Measurements from ENCODE around the gene FALEC.

Gene FALEC

GRCh38 chr1:150512846-150513245 is 2.7 kb upstream of the FALEC start:
- no peak for DNase-seq

DNA sequence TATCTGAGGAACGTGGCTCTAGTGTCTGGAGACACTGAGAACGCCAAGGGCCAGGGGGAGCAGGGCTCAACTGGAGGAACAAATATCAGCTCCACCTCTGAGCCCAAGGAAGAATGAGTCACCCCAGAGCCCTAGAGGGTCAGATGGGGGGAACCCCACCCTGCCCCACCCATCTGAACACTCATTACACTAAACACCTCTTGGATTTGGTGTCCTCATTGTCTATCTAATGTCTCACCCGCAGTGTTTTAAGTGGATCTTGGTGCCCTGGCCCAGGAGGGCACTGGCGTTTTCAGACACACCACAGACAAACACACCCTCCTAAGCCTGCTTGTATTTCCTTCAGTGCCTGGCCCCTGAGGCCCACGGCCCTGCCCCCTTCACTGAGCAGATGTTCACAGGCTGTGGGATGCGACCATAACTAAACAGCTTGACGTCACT is 2.2 kb upstream of the FALEC start:
- DNase-seq: no peak

DNA sequence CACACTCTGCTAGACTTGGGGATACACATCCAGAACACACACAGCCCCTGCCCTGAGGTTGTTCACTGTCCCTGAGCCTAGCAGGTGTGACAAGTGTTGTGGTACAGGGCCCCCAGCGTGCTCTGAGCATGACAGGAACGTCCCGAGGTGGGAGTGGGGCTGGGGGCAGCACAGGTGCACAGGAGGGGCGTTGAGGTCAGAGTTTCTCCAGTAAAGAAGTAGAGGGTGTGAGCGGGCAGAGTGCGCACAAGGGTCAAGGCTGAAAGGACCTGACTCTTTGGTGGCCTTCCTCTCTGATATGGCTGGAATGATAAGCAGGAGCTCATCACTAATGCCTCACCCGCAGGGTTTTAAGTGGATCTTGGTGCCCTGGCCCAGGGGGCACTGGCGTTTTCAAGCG is 1.3 kb upstream of the FALEC start:
- DNase-seq: no peak

- no peak for DNase-seq
Measured at GRCh38 chr1:150514913-150515327, 632 bp upstream of the FALEC start.

- no peak for DNase-seq
Measured at GRCh38 chr1:150516050-150516591, 569 bp downstream of the FALEC start.

DNA sequence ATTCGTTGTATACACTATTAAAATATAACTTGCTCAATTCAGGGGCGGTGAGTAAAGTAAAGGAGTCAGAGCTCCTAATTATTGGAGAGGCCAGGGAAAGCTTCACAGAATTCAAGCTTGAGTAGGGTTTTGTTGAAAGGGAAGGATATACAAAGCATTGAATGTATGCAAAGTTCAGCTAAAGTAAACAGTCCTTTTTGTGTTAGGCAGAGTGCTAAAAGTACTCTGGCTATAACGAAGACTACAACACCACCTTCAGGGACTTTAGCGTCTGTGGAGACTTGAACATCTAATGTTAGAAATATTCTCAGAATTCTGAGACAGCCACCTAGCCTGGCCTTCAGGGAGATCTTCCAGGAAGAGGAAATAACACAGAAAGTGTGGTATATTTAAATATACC is 1.1 kb downstream of the FALEC start:
- DNase-seq: no peak

- DNase-seq: no peak
Measured at GRCh38 chr1:150521196-150521968, 5.8 kb downstream of the FALEC start.

DNA sequence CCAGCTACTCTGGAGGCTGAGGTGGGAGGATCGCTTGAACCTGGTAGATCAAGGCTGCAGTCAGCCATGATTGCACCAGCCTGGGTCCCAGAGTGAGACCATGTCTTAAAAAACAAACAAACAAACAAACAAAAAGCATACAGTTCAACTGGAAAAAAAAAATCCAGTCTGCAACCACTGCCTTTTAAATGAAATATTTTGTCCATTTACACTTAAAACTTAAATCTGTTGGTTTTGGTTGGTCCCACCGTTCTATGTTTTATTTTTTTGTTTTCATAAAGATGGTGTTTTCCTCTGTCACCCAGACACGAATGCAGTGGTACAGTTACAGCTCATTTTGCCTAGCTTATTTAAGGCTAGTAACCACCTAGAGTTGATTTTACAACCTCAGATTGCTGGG is 9.8 kb downstream of the FALEC start:
- no peak for DNase-seq

DNA sequence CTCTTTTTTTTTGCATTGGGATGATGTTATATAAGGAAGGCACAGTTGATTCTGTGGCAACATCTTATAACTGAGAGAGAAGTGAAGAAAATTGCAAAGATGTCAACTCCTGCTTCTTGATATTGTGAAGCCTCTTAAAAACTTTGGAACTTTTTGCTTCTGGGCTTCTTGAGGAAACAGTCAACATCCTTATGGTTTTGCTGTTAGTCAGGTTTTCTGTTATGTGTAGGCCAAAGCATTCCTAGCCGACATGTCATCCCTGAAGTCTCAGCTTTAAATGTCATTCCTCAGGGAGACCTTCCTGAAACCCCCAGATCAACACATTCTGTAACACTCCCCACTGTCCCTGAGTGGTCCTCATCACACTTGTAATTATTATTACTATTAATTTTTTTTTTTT is 12.6 kb downstream of the FALEC start:
- no peak for DNase-seq

GRCh38 chr1:150529017-150529416 is 13.5 kb downstream of the FALEC start:
- no peak for DNase-seq

GRCh38 chr1:150530491-150531159 is 15.1 kb downstream of the FALEC start:
- DNase-seq: no peak

GRCh38 chr1:150532860-150533259 is 17.3 kb downstream of the FALEC start:
- no peak for DNase-seq

GRCh38 chr1:150534002-150534401 is 18.4 kb downstream of the FALEC start:
- no peak for DNase-seq

GRCh38 chr1:150535511-150536287 is 20.1 kb downstream of the FALEC start:
- no peak for DNase-seq

DNA sequence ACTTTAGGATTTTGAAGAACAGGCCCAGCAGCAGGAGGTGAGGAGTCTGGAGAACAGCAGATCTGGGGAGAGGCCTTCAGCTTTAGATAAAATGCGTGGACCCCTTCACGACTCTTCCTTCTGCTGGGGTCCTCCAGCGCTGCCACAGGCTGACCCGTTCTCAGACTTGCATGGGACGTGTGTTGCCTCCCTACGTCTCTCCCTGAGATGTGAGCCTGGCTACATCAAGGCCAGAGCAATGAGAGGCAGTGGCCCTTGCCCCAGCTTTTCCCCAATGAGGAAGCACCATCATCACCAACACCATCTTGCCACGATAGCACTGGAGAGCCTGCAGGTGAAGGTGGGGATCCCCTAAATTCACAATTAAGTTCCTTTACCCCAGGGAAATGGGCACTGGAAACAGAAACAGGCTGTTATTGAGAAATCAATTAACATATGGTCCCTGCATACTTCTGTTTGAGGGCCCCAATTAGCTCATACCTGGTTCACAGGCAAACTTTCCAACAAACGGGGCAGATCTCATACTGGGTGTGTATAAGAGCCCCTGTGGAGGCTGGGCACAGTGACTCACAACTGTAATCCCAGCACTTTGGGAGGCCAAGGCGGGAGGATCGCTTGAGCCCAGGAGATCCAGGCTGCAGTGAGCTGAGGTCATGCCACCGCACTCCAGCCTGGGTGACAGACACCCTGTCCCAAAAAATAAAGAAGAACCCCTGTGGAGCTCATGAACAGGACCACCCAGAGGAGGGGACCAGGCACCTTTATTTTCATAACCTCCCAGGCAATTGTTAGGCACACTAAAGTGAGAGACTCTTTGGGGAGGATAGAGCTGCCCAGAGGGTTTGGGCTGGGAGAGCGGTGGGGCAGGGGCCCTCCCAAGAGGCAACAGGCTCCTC is 21.5 kb downstream of the FALEC start:
- DNase-seq: no peak

- DNase-seq: no peak
Measured at GRCh38 chr1:150537732-150538684, 22.5 kb downstream of the FALEC start.

GRCh38 chr1:150543500-150544143 is 28.1 kb downstream of the FALEC start:
- no peak for DNase-seq

DNA sequence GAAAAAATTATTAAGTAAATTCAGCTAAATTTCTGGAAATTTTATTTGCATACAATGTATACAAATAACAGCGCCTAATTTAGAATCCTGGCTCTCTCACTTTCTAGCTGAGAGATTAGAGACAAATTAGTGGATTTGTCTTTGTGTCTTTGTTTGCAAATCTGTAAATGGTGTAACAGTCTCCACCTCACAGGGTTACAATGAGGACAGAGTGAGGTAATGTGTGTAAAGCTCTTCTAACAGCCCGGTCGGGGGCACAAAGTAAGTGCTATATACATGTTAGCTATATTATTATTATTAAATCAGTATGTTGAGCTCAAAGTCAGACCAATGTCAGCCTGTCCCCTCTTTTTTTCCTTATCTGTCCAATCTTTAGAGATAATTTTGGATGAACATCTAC is 28.7 kb downstream of the FALEC start:
- no peak for DNase-seq

DNA sequence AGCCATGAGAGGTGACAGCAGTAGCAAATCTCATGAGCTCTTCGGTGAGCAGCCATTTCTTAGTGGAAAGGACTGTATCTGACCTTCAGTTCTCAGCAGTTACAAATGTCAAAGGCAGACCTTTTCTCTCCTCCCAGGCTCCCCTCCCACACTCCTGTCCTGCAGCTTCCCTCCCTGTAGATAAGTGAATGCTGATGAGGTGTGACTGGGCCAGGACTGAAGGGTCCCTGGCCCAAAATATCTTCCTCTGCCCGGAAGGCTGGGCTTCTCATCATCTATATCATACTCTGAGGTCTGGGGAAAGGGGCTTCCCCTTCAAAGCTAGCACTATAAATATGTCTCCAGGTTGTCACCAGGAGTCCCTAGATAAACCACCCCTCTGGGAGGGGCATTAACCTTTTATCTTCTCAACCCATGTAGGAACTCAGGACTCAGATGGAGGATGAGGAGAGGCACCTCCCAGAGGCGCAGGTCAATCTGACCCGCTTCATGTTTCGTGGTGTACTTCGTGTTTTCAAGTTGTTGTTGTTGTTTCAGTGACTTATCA is 30.0 kb downstream of the FALEC start:
- no peak for DNase-seq

DNA sequence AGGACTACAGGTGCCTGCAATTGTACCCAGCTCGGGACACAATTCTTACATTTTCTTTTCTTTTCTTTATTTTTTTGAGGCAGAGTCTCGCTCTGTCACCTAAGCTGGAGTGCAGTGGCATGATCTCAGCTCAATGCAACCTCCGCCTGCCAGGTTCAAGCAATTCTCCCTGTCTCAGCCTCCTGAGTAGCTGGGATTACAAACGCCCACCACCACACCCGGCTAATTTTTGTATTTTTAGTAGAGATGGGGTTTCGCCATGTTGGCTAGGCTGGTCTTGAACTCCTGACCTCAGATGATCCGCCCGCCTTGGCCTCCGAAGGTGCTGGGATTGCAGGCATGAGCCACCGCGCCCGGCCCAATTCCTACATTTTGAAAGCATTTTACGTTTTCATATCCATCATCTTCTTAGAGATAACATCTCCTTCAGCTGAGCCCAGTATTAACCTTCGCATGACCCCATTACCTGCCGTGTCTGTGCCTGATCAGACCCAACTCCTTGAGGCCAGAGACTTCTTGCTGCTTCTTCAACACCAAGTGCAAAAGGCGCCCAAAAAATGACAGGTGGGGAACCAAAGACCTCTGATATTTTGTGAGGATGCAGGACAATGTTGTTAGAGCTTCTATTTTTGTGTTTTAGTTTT is 30.9 kb downstream of the FALEC start:
- no peak for DNase-seq
